Fibroblast of lung (primary cell): ENCODE measurements around the gene EFCAB6. TPM values are rescaled to one million over a fixed set of nuclear protein-coding genes. Genes with fewer than 3 reads are reported as not detected.

Experiments
- DNase-seq, 2 donors: peaks; one replicate each; pipeline versions ENCODE4 v3.0.0 to v3.0.0-alpha.2; 2010; ENCODE audit warnings: low read depth in 2 of 2
- H2AFZ ChIP-seq: 2 replicates; pipeline ENCODE4 v1.5.1; 2012; ENCODE audit warnings: low read length, control low read depth, inconsistent platforms
- H3K27ac ChIP-seq: 2 replicates; pipeline ENCODE4 v1.5.1; 2011; ENCODE audit warnings: low read length, control low read depth; ENCODE audit not compliant: insufficient read depth
- H3K27me3 ChIP-seq: 2 replicates; pipeline ENCODE4 v1.5.1; 2011; ENCODE audit warnings: mild to moderate bottlenecking, low read length; ENCODE audit not compliant: control insufficient read depth, insufficient read depth
- H3K36me3 ChIP-seq: 2 replicates; pipeline ENCODE4 v1.5.1; 2011; ENCODE audit warnings: low read length; ENCODE audit not compliant: control insufficient read depth, insufficient read depth
- H3K4me1 ChIP-seq: 2 replicates; pipeline ENCODE4 v1.5.1; 2011; ENCODE audit warnings: low read length; ENCODE audit not compliant: control insufficient read depth, insufficient read depth; ENCODE audit errors: extremely low read depth
- H3K4me2 ChIP-seq: 2 replicates; pipeline ENCODE4 v1.5.1; 2011; ENCODE audit warnings: low read length, control low read depth; ENCODE audit not compliant: insufficient read depth; ENCODE audit errors: extremely low read depth
- H3K4me3 ChIP-seq, 4 experiments: fragments of 200-600 bp in 1 of 4; sonication (generic) in 1 of 4; replicated peaks in 1 of 4; 2 replicates each; pipeline ENCODE4 v1.5.1; 2011 to 2016; ENCODE audit warnings: low read length in 4 of 4, low read depth in 3 of 4, mild to moderate bottlenecking in 3 of 4, control low read depth in 2 of 4, inconsistent platforms in 1 of 4, mixed read lengths in 1 of 4; ENCODE audit not compliant: insufficient read depth in 1 of 4; ENCODE audit errors: control extremely low read depth in 1 of 4
- H3K79me2 ChIP-seq: 2 replicates; pipeline ENCODE4 v1.5.1; 2012; ENCODE audit warnings: mild to moderate bottlenecking, low read length, inconsistent platforms; ENCODE audit not compliant: control insufficient read depth, insufficient read depth
- H3K9ac ChIP-seq: 2 replicates; pipeline ENCODE4 v1.5.1; 2011; ENCODE audit warnings: mild to moderate bottlenecking, low read length, control low read depth; ENCODE audit not compliant: insufficient read depth
- H3K9me3 ChIP-seq: 2 replicates; pipeline ENCODE4 v1.5.1; 2012; ENCODE audit warnings: low read depth, low read length; ENCODE audit not compliant: control insufficient read depth, insufficient read depth
- H4K20me1 ChIP-seq: 2 replicates; pipeline ENCODE4 v1.5.1; 2011; ENCODE audit warnings: low read length; ENCODE audit not compliant: control insufficient read depth, insufficient read depth; ENCODE audit errors: extremely low read depth
- EZH2 ChIP-seq: IDR thresholded peaks from 2 replicates; pipeline ENCODE4 v1.5.1; 2012; ENCODE audit warnings: low read length, control low read depth, mild to moderate bottlenecking; ENCODE audit errors: missing control alignments
- polyA plus RNA-seq, 2 donors: library from polyadenylated mRNA; depleted of rRNA in 1 of 2; stranded (reverse) in 1 of 2; unstranded in 1 of 2; fragments of >200 nt; gene quantifications; 2 replicates each; pipeline ENCODE4 v1.2.1, GENCODE V29; 2011 to 2012; ENCODE audit warnings: missing spikeins in 1 of 2
- total RNA-seq: library from RNA; depleted of rRNA; stranded (reverse); fragments of >200 nt; gene quantifications from 2 replicates; pipeline ENCODE4 v1.2.1, GENCODE V29; 2014
- TF ChIP-seq, protein P1 (sequence below), 2 donors: IDR thresholded peaks in 1 of 2; conservative IDR thresholded peaks in 1 of 2; 1 replicate in 1 of 2; 2 replicates in 1 of 2; pipeline ENCODE4 v1.5.1; 2011 to 2012; ENCODE audit warnings: low read length in 2 of 2, control low read depth in 1 of 2, inconsistent platforms in 1 of 2, low read depth in 1 of 2, mild to moderate bottlenecking in 1 of 2

The EFCAB6 gene
- total and polyA plus RNA-seq, 2 donors (not counting 1 experiment from before 2014, with no cell fraction given), result 1.0 to 1.5 TPM

DNA sequence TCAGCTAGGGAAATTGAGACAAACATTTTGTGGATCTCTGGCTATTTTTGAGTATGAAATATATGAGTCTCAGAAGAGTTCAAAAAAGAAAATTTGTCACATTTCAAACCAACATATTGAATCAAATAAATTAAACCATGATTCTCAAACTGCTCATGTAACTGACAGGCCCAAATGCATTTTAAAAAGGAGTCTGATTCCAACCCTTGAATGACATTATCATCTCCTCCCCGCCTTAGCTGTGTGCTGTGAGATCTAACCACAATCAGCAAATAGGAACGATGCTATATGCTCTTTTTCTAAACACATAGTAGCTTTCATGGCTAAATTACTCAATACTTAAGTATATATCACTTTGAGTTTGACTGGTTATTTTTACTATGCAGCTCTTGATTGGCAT lies 57.1 kb downstream of the EFCAB6 start:
- no peaks in the 10 kb centered on the region for H3K79me2 ChIP-seq
- DNase-seq, result no peak
- TF ChIP-seq, protein P1, sequence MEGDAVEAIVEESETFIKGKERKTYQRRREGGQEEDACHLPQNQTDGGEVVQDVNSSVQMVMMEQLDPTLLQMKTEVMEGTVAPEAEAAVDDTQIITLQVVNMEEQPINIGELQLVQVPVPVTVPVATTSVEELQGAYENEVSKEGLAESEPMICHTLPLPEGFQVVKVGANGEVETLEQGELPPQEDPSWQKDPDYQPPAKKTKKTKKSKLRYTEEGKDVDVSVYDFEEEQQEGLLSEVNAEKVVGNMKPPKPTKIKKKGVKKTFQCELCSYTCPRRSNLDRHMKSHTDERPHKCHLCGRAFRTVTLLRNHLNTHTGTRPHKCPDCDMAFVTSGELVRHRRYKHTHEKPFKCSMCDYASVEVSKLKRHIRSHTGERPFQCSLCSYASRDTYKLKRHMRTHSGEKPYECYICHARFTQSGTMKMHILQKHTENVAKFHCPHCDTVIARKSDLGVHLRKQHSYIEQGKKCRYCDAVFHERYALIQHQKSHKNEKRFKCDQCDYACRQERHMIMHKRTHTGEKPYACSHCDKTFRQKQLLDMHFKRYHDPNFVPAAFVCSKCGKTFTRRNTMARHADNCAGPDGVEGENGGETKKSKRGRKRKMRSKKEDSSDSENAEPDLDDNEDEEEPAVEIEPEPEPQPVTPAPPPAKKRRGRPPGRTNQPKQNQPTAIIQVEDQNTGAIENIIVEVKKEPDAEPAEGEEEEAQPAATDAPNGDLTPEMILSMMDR (conservative IDR thresholded peaks at IDR 0.05 in 1 of 2, IDR thresholded peaks at IDR 0.05 in 1 of 2; ENCODE audit: low read depth in 1 of 2, low read length in 2 of 2), result no peak
- TF ChIP-seq EZH2, result no peak
- H3K9me3 ChIP-seq, result no peaks in the 10 kb centered on the region
- H3K36me3 ChIP-seq, result no peaks in the 10 kb centered on the region
- H4K20me1 ChIP-seq, result no peaks in the 10 kb centered on the region
- no peaks in the 10 kb centered on the region for H3K27me3 ChIP-seq
- no peak overlapping the region for H2AFZ ChIP-seq
- H3K27ac ChIP-seq, result no peak overlapping the region
- no peak overlapping the region for H3K4me3 ChIP-seq
- no peaks in the 10 kb centered on the region for H3K4me1 ChIP-seq
- no peak overlapping the region for H3K4me2 ChIP-seq
- H3K9ac ChIP-seq, result no peak overlapping the region

DNA sequence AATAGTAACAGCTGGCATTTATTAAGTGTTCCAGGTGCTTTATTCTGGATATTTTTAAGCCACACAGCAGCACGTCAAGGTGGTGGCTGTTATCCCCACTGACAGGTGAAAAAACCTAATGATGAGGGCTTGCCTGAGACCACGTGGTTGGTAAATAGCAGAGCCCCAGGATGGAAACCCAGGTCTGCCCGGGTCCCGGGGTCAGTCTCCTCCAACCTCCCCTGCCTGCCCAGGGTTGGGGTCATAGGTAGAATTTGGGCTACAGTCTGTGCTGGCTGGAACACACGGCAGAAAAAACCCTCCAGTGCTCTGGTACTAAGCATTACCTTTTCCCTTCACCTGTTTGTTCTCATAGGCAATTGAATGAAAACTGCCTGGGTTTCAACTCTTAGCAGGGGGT lies 57.9 kb downstream of the EFCAB6 start:
- no peaks in the 10 kb centered on the region for H3K36me3 ChIP-seq
- H4K20me1 ChIP-seq, result no peaks in the 10 kb centered on the region
- no peak overlapping the region for H3K4me2 ChIP-seq
- no peak overlapping the region for H3K27ac ChIP-seq
- no peaks in the 10 kb centered on the region for H3K4me1 ChIP-seq
- no peak for DNase-seq
- no peak overlapping the region for H3K9ac ChIP-seq
- no peak overlapping the region for H2AFZ ChIP-seq
- H3K9me3 ChIP-seq, result no peaks in the 10 kb centered on the region
- TF ChIP-seq EZH2, result no peak
- TF ChIP-seq, protein P1 (conservative IDR thresholded peaks at IDR 0.05 in 1 of 2, IDR thresholded peaks at IDR 0.05 in 1 of 2; ENCODE audit: low read depth in 1 of 2, low read length in 2 of 2), result no peak
- no peaks in the 10 kb centered on the region for H3K27me3 ChIP-seq
- H3K79me2 ChIP-seq, result no peaks in the 10 kb centered on the region
- no peak overlapping the region for H3K4me3 ChIP-seq

DNA sequence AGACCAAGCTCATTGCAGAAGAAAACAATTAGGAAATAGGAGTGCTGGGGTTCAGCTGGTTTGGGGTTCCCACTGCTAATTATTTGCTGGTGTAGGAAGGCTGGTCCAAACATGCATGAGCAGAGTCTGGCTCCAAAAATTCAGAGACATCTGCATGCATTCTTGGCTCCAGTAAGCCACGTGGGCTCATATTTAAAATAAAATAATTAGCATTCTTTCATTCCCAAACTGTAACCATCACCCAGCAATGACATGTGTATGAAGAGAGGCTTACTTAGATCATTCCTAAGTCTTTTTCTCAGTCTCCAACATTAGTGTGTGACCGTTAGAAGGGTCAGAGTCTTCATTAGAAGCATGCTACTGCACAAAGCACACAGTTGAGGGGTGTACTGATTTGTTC lies 58.4 kb downstream of the EFCAB6 start:
- no peaks in the 10 kb centered on the region for H3K9me3 ChIP-seq
- H3K9ac ChIP-seq, result no peak overlapping the region
- no peaks in the 10 kb centered on the region for H3K4me1 ChIP-seq
- no peak for DNase-seq
- no peak overlapping the region for H3K27ac ChIP-seq
- H3K36me3 ChIP-seq, result no peaks in the 10 kb centered on the region
- TF ChIP-seq, protein P1 (conservative IDR thresholded peaks at IDR 0.05 in 1 of 2, IDR thresholded peaks at IDR 0.05 in 1 of 2; ENCODE audit: low read depth in 1 of 2, low read length in 2 of 2), result no peak
- TF ChIP-seq EZH2, result no peak
- no peak overlapping the region for H3K4me3 ChIP-seq
- no peak overlapping the region for H3K4me2 ChIP-seq
- H2AFZ ChIP-seq, result no peak overlapping the region
- H3K79me2 ChIP-seq, result no peaks in the 10 kb centered on the region
- H3K27me3 ChIP-seq, result no peaks in the 10 kb centered on the region
- H4K20me1 ChIP-seq, result no peaks in the 10 kb centered on the region
